T follicular helper cell (primary cell): ENCODE data around the gene IL1RAPL2.
"Not testable (repeated sequence)": the region's sequence is repeated elsewhere in the genome, so short reads cannot be mapped to it uniquely, and the experiment has no call there.

Experiments
- DNase-seq: peaks from one replicate; pipeline ENCODE4 v3.0.0-alpha.2; 2020; ENCODE audit warnings: low read depth

The IL1RAPL2 gene

DNA sequence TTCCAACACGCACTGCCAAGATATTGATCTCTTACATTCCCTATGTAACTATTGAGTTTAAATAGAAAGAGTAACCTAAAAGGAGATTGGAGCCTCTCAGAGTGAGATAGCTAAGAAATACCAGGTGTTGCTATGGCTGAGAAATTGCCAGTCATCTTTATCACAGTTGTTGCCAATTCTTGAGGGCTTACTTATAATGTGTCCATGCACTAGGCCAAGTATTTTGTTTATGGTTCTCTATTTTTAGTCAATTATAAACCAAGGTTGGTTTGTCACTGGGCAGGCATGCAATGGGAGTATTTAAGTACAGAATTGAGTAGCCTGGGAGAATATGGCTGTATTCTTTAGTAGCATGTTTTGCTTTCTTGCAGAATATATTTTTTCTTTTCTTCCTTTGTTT is 452.9 kb downstream of the IL1RAPL2 start:
- DNase-seq: no peak

DNA sequence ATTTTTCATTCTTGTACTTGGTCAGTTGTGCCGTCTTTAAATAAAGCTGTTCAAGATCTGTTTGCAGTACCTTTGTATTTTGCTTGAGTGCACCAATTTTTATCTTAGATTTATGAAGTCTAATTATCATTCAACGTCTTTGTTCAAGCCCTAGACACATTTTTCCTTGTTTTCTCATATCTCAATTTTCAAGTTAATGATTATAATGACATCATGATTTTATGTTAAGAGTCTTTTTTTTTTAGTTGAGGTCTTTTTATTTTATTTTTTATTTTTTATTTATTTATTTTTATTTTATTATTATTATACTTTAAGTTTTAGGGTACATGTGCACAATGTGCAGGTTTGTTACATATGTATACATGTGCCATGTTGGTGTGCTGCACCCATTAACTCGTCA is 463.0 kb downstream of the IL1RAPL2 start:
- DNase-seq: not testable (repeated sequence)

- no peak for DNase-seq
Measured at GRCh38 chrX:105038672-105039328, 472.8 kb downstream of the IL1RAPL2 start.

DNA sequence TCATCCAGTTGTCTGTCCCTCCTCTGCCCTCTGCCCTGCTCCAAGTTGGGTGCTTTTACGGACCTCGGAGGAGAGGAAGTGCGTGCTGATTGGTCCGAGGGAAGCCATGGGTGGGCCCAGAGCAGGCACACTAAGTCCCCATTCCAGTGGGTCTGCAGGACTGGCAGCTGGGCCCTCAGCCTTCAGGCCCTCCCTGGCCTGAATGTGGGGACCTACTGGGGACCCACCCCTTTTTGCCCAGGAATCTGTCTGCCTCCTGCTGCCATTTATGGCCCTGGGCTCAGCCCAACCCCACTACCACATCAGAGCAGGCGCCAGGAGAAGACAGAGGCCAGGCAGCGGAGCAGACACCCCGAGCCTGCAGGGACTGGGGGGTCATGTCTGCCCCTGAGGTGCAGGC is 484.9 kb downstream of the IL1RAPL2 start:
- no peak for DNase-seq

DNA sequence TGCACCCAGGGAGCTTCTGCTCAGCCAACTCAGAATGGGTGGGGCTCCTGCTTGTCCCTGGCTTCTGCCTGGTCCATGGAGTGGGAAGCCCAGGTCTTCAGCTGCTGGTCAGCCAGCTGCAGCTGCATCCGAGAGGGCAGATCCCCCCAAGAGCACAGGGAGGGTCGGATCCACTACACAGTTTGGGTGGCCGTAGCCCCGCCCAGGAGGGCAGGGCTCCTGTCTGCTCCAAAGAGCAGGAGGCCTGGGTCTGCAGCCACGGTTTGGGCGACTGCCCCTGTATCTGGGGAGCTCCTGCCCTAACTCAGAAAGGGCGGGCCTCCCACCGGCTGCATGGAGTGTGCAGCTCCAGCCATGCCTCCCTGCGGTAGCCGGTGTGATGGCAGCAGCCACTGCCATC is 485.4 kb downstream of the IL1RAPL2 start:
- no peak for DNase-seq

DNA sequence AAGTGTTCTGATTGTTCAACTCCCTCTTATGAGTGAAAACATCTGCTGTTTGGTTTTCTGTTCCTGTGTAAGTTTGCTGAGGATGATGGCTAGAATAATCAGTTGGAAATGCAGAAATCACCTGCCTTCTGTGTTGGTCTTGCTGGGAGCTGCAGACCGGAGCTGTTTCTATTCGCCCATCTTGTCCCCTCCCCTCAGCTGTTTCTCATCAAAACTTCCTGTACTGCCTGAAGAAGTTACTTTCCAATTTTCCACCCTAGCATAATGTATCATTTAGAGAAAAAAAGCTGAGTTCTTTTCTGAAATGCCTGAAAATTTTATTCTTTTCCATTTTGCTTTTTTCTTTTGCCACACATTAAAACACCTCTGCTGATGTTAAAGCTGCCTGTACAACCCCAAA is 486.9 kb downstream of the IL1RAPL2 start:
- no peak for DNase-seq

DNA sequence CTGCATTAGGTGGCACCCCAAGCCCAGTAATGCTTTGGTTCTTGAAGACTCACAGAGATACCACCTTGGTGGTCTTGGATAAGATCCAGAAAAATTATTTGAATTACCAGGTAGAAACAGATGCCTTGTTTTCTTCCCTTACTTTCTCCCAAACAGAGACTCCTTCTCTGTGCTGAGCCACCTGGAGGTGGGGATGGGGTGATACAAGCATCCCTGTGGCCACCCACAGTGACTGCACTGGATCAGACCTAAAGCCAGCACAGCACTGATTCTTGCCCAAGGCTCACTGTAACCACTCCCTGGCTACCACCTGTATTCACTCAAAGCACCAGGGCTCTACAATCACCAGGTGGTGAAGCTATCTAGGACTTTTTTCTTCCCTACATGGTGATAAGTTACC is 497.7 kb downstream of the IL1RAPL2 start:
- DNase-seq: no peak

DNA sequence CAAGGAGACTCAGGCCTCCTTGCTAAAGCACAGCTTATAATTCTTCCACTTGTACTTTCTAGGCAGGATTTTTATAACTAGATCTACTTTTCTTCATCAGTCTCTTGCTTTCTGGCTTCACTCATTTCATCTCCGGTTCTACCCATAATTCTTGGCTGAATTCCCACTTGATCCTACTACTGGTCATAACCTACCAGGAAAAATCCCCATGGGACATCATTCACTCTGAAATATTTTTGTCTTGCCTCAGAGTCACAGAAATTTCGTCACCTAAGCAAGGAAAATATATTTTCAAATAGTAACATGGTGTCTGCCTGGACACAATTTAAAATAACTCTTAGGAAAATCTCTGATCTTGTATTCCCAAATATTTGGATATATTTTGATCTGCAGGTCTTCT is 532.2 kb downstream of the IL1RAPL2 start:
- no peak for DNase-seq

- DNase-seq: no peak
Measured at GRCh38 chrX:105098812-105099211, 532.8 kb downstream of the IL1RAPL2 start.

DNA sequence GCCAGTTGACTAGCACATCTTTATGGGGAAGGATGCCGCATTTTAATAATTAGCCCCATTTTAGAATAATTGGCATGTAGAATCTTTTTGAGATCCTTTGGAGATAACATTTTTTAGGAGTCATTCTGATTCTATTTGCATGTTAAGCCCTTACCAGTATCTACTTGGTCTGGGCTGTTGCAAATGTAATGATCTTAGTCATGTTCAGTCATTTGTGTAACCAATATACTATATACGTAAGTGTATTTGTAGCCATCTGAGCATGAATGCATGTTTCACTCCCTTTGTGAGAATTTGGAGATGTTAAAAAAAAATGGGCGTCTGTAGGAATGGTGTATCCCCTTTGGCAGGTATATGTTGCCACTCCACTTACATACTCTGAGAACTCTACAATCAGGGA is 535.4 kb downstream of the IL1RAPL2 start:
- no peak for DNase-seq

- DNase-seq: no peak
Measured at GRCh38 chrX:105109936-105110335, 543.9 kb downstream of the IL1RAPL2 start.

GRCh38 chrX:105114554-105115130 is 548.6 kb downstream of the IL1RAPL2 start:
- DNase-seq: no peak

GRCh38 chrX:105115596-105116320 is 549.8 kb downstream of the IL1RAPL2 start:
- DNase-seq: not testable (repeated sequence)

DNA sequence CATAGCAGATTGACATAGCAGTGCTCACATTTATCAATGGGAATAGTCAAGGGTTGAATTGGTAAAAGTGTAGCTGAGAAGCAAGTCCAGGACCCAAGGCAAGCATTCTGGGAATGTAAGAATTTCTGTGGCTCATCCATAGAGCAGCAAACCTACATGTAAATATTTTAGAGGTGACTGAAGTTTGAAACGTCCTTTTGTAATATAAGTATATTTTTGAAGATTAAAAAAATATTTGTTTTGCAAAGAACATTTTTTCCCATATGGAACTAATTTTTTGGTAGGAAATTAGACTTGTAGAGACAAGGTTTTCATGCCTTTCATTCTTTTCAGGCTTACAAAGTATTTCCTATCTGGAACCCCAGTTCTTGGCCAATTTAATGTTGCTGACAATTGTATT is 550.5 kb downstream of the IL1RAPL2 start:
- no peak for DNase-seq

DNA sequence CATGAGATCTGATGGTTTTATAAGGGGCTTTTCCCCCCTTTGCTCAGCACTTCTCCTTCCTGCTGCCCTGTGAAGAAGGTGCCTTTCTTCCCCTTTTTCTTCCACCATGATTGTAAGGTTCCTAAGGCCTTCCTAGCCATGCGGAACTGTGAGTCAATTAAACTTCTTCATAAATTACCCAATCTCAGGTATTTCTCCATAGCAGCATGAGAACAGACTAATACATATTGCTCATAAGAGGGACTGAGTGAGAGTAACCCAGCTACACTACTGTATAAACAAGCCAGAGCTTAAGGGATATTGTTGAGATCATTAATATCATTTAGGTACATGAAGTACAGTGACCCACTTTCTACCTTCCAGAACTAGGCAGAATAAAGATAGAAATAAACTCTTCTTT is 551.6 kb downstream of the IL1RAPL2 start:
- no peak for DNase-seq

GRCh38 chrX:105120463-105120862 is 554.5 kb downstream of the IL1RAPL2 start:
- DNase-seq: no peak

DNA sequence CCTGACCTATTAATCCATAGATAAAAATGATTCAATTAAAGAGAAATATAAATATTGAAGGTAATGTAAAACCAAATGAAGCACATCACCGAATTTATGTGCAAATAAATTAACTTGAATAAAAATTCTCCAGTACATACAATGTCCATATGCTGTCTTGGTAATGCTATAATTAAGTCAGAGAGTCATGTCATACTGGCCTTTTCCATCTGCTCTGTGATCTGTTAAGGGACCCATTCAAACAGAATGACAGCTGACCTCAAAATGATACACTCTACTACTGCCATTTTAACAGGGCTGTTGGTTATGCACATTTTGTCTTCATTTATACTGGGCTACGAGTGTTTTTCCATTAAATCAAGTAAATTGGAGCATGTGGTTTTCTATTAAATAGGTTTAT is 555.2 kb downstream of the IL1RAPL2 start:
- DNase-seq: no peak

DNA sequence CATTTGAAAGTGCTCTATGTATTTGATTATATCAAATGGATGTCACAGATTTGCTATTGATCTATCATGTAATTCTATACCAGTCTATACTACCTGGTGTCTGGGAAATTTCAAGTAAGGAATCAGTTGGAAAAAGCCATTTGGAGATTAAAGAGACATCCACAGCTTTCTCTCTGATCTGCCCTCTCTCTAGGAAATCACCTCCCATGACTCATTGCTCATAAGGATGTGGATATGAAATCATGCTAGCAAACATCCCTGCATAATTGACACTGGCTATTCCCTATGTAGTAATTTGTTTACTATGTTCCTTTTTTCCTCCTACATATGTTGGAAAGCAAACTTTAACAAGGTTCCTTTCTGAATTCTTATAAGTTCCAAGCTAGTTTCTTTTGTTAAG is 560.2 kb downstream of the IL1RAPL2 start:
- no peak for DNase-seq

DNA sequence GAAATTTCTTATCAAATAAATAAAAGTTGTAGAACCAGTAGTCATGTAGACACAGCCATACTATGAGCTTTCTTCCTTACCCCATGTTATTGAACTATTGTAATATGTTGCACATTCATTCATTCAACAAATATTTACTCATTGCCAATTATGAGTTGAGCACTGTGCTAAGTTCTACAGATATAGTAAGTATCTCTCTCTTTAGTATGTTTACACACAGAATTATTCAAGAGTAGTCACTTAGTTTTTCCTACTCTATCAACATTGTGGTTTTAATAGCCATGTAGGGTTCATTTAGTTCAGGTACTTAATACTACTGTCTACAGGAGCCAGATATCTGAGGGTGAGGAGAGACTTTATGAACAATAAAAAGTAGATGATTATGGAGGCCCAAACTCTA is 568.3 kb downstream of the IL1RAPL2 start:
- DNase-seq: no peak

DNA sequence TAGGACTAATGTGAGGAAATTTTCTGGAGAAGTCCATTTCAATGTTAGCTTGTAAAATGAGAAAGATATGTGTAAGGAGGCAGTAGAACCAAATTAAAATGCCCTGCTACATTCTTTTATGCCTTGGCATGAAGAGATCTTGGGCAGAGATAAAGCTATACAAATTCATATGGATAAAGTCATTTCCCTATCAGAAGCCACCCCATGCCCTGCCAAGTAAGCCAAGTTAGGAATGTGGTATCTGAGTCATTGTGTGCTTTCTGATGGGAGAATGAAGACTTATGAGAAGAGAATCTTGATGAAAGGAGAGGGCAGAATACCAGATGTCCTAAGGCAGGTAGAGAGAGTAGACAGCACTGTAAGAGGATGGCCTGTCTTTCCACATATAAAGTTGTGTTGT is 570.8 kb downstream of the IL1RAPL2 start:
- no peak for DNase-seq

DNA sequence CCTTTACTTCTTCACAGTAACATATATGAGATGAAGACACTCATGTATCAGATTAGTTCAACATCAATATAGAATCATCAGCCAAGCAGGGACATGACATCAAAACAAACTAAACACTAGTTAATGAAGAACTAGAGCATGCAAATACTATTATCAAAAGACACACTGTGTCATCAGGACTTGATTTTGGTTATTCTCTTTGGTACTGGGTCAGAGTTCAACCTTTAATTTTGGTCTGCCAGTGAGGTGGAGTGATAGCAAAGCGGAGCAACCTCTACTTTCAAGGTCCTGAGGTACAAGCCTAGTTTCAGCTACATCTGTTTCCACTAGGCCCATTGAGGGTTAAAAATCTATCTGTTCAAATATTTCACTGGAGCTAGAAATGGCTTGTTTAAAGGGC is 584.0 kb downstream of the IL1RAPL2 start:
- no peak for DNase-seq

DNA sequence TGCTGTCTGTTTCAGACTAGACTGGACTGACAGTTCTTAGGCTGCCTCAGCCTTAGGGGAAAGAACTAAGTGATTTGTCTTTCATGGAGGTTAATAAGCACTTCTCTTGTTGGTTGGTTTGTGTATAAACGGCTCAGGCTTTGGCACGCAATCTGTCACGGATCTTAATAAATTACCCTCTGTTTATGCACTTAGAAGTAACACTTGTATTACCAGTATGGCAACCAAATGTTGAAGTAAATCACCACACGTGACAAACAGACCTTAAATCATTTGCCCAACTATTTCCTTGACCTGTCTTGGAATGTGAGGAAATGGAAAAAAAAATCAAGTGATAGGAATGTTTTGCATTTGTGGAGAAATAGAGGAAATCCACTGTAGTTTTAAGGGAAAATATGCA is 584.6 kb downstream of the IL1RAPL2 start:
- DNase-seq: no peak

GRCh38 chrX:105167233-105167632 is 601.2 kb downstream of the IL1RAPL2 start:
- DNase-seq: no peak

DNA sequence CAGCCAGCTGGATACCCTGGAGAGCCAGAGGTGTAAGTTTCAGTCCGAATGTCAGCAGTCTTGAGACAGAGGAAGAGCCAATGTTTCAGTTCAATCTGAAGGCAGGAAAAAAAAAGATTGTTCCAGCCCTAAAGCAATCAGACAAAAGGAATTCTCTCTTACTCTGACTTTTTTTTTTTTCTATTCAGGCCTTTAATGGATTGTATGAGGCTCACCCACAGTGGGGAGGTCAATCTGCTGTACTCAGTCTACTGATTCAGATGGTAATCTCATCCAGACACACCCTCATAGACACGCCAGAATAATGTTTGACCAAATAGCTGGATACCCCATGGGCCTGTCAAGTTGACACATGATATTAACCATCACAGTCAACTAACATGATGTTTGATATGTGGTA is 602.6 kb downstream of the IL1RAPL2 start:
- no peak for DNase-seq
